GM18508 (cell line): Measurements from ENCODE around the gene FKBP1B.
A peak's percentile ranks its signal among the peaks of the same experiment; 100 is the strongest.

Experiments
- ATAC-seq: cut with Tn5 transposase; IDR thresholded peaks from one replicate; pipeline ENCODE4 v1.9.1; 2021; ENCODE audit warnings: moderate number of reproducible peaks; ENCODE audit not compliant: insufficient read depth, unreplicated experiment

Gene FKBP1B

DNA sequence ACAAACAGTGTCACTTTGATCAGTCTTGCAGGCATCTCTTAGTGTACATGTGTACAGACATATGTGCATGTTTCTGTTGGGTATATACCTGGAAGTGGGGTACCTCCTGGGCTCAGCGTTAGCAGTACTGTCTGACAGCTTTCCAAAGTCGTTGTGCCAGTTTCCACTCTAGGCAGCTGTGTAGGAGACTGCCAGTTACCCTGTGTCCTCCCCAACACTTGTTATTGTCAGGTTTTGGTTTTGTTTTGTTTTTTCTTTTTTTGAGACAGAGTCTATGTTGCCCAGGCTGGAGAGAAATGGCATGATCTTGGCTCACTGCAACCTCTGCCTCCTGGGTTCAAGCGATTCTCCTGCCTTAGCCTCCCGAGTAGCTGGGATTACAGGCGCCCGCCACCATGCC is 6.2 kb downstream of the FKBP1B start:
- ATAC-seq = no peak

DNA sequence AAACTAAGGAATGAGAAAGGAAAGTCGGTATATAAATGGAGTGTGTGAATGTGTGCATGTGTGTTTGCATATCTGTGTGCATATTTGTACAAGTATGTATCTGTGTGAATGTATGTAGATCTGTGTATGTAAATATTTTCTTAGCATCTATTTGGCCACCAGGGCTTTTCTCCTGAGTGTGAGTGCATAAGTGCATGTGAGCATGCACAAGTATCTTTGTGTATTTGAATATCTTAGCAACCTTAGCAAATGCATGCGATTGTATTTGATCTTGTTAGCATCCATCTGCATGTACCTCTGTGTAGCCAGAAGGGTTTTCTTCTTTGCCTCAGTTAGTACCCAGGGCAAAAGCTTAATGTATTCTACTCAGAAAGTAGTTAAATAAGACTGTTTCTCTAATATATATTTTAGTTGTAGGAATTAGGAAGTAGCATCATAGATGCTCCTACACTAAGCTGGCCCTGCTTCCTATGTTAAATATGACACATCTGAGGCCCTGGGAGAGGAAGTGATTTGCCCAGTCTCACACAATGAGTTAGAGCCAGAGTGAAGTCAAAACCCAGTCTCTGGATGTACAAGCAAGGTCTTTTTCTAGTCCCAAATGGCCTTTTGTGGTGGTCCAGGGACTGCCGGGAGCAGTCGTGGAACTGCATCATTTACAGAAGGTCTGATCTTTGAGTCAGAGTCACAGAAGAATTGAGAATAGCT is 9.2 kb downstream of the FKBP1B start:
- no peak for ATAC-seq

DNA sequence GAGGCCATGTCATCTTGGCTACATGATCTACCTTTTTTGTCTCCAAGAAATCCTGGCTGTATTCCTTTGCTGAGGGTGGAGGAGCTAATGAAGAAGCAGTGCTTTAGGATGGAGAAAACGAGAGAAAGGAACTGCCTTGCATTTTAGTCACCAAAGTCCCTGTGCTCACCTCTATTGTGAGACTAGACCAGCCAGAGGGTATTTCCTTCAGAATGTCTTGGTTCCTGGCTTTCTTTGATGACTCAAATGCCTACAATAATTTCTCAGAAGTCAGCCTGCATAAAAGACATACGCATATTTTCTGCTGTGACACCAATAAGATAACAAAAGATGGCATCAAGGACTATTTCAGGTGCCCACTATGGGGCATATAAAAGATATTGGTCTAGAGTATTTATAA is 15.8 kb downstream of the FKBP1B start:
- no peak for ATAC-seq

GRCh38 chr2:24072259-24072658 is 22.7 kb downstream of the FKBP1B start:
- ATAC-seq = no peak

- no peak for ATAC-seq
Observed at GRCh38 chr2:24073816-24074215, 24.3 kb downstream of the FKBP1B start.

DNA sequence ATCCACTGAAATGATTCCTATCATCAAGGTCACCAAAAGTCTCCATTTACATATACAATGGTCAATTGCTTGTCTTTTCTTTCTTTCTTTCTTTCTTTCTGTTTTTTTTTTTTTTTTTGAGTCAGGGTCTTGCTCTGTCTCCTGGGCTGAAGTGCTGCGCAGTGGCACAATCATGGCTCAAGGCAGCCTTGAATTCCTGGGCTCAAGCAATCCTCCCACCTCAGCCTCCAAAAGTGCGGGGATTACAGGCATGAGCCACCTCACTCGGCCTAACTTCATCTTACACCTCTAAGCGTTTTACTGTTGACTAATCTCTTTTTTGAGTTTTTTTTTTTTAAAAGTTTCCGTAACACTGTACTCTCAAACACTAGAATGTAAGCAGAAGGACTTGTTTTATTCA is 25.7 kb downstream of the FKBP1B start:
- no peak for ATAC-seq

- peak; percentile 90 for ATAC-seq
Observed at GRCh38 chr2:24075915-24076848, 26.6 kb downstream of the FKBP1B start, which contains the start of gene SF3B6. TSS of gene SF3B6 (minus strand) at chr2:24076326. CDS start at chr2:24076229, 97 bp downstream.

DNA sequence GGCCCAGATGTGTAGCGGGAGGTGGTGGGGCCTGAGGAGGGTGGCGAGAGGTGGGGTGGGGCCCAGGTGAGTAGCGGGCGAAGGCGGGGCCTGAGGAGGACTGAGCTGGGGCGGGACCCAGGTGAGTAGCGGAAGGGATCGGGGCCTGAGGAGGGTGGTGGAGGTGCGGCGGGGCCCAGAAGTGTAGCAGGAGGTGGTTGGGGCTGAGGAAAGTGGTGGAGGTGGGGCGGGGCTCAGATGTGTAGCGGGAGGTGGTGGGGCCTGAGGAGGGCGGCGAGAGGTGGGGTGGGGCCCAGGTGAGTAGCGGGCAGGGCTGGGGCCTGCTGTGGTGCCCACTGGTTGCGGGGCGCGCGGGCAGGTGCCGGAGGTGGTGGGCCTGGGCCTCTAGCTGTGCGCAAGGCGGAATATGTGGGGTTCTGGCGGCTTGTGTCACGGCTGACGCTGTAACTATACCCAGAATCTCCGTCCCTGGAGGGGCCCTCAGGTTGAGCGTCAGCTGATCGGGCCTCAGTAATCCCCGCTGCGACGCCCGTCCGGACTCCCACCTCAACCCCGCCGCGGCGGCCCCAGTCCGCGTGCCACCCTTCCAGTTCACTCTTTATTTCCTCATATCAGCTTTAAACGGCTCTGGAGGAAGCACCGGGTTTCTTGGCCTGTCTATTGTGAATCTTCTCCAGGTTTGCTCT is 27.5 kb downstream of the FKBP1B start:
- no peak for ATAC-seq

DNA sequence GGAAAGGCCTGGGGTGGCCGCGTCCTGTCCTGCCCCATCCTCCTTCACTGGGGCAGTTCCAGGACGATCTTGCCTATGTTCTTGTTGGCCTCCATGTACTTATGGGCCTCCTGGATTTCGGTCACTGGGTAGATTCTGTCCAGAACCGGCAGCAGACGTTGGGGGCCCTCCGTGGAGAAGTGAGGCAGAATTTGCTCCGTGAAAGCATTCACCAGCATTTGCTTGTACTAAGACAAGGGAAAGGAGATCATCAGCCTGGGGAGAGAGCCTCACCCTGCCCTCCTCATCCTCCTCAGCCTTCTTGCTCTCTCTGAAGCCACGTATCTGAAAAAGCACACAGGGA is 28.0 kb downstream of the FKBP1B start:
- ATAC-seq = no peak

- ATAC-seq = no peak
Observed at GRCh38 chr2:24077879-24078278, 28.3 kb downstream of the FKBP1B start.

DNA sequence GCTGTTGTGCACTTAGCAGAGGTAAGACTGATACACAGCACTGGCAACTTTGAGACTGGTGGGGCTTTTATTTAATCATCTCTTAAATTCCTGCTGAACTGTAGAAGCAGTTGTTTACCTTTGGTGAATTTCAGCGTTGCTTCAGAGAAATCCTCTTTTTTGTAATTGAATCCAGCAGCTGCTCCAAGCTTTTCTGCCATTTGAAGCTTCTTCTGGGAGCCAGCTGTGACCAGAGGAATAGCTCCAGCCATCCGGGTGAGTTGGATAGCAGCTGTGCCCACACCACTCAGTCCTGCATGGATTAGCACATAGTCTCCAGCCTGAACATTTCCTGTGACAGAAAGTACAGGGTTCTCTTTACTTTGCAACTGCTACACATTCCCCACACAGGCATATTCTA is 31.2 kb downstream of the FKBP1B start:
- ATAC-seq = no peak

- no peak for ATAC-seq
Observed at GRCh38 chr2:24082787-24083566, 33.4 kb downstream of the FKBP1B start.

- peak; percentile 57 for ATAC-seq
Observed at GRCh38 chr2:24083567-24084385, 34.2 kb downstream of the FKBP1B start.

- peak; percentile 33 for ATAC-seq
Observed at GRCh38 chr2:24084386-24085199, 35.1 kb downstream of the FKBP1B start, which contains the start of gene TP53I3. TSS of gene TP53I3 (minus strand) at chr2:24084834. CDS start at chr2:24084326, 508 bp downstream.

GRCh38 chr2:24085200-24085489 is 35.6 kb downstream of the FKBP1B start:
- no peak for ATAC-seq

DNA sequence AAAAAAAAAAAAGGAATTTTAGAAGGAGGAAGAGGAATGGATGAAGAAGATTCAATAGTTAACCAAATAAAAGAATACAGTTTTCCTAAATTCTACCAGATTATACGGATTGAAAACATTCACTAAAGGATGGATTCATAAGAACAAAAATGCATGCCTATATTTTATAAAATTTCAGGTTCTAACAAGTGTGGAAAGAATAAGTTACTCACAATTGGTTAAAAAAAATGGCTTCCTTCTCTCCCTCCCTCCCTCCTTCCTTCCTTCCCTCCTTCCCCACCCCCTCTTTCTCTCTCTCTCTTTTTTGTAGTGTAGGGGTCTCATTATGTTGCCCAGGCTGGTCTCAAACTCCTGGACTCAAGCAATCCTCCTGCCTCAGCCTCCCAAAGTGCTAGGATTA is 36.7 kb downstream of the FKBP1B start:
- no peak for ATAC-seq

DNA sequence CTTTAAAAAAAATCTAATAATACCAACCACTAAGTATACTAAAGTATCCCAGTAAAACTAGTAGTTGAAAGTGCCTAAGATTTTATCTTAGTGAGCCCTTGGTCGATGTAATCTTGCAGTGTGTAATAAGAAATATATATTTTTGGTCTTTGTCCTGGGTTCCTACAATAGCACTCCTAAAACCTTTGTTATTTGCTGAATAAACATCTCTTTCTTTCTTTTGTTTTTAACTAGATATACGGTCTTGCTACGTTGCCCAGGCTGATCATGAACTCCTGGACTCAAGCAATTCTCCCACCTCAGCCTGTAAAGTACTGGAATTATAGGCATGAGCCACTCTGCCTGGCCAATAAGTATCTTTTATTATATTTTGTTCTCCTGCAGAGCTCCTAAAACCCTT is 37.5 kb downstream of the FKBP1B start:
- ATAC-seq = no peak

- no peak for ATAC-seq
Observed at GRCh38 chr2:24088821-24089359, 39.3 kb downstream of the FKBP1B start.
